BJ (cell line): ENCODE data around the gene NUP54. TPM values are rescaled to one million over a fixed set of nuclear protein-coding genes. Genes with fewer than 3 reads are reported as not detected.

Source experiments
- CTCF ChIA-PET: fragments of 350-600 bp; formaldehyde crosslinking; extraction: SDS; loops from one replicate; lab custom pipeline; 2021; ENCODE audit warnings: antibody characterized with exemption, inconsistent platforms; lab: Yijun Ruan, JAX
- POLR2A ChIA-PET: fragments of 300-600 bp; sonication (Branson Sonifier 250); formaldehyde crosslinking; extraction: SDS; loops from one replicate; lab custom pipeline; 2021; ENCODE audit warnings: antibody characterized with exemption; lab: Charles Lee
- DNase-seq: peaks from one replicate; pipeline ENCODE4 v3.0.0-alpha.2; 2011; ENCODE audit warnings: low read depth
- H3K27me3 ChIP-seq: 2 replicates; pipeline ENCODE4 v1.6.0; 2011; ENCODE audit warnings: low read length; ENCODE audit not compliant: control insufficient read depth, insufficient read depth
- H3K36me3 ChIP-seq: 2 replicates; pipeline ENCODE4 v1.5.1; 2011; ENCODE audit warnings: low read length; ENCODE audit not compliant: control insufficient read depth, insufficient read depth
- H3K4me3 ChIP-seq: 2 replicates; pipeline ENCODE4 v1.5.1; 2011; ENCODE audit warnings: low read depth, mild to moderate bottlenecking, control low read depth, low read length
- CTCF ChIP-seq: IDR thresholded peaks from 2 replicates; pipeline ENCODE4 v1.5.1; 2011; ENCODE audit warnings: low read depth, mild to moderate bottlenecking, control low read depth, inconsistent platforms, low read length, moderate library complexity; ENCODE audit not compliant: insufficient read depth
- polyA plus RNA-seq: library from polyadenylated mRNA; depleted of rRNA; stranded (reverse); fragments of >200 nt; gene quantifications from 2 replicates; pipeline ENCODE4 v1.2.3, GENCODE V29; 2011

NUP54 gene
- polyA plus RNA-seq, 1 experiment: 19.4 TPM

GRCh38 chr4:76078033-76078613, 70.1 kb downstream of the NUP54 start:
- ChIA-PET POLR2A (no interaction called here), CTCF (interaction anchor here (1.4 kb wide), 1 partner anchor 9 kb away, joined by 4 read pairs; no protein-coding TSS in a partner anchor)
- Histone ChIP-seq H3K27me3 (peaks cover 8% of the 10 kb centered on the region), H3K4me3 (no peak overlapping the region), H3K36me3 (no peaks in the 10 kb centered on the region)
- TF ChIP-seq CTCF: no peak
- no peak for DNase-seq

- CTCF ChIA-PET: interaction anchor here (2.4 kb wide), 1 partner anchor 79 kb away, joined by 6 read pairs; no protein-coding TSS in a partner anchor
Measured at GRCh38 chr4:76074993-76075600, 73.1 kb downstream of the NUP54 start.

GRCh38 chr4:76074468-76074867, 73.7 kb downstream of the NUP54 start, which contains the start of gene ART3:
ART3 (plus strand) TSS chr4:76074709; CDS start chr4:76075890, 1,181 bp downstream.
- TF ChIP-seq CTCF: no peak
- no peak within 1 kb of the TSS for H3K4me3 ChIP-seq
- ChIA-PET CTCF (interaction anchor here (2.4 kb wide), 1 partner anchor 79 kb away, joined by 6 read pairs; no protein-coding TSS in a partner anchor), POLR2A (no interaction called here)
- peaks cover 6% of the 10 kb centered on the region for H3K27me3 ChIP-seq
- no peak for DNase-seq
- no peaks in the 10 kb centered on the region for H3K36me3 ChIP-seq

More at GRCh38 chr4:76074993-76075600, 73.1 kb downstream of the NUP54 start:
- no peak for TF ChIP-seq CTCF
- H3K4me3 ChIP-seq: no peak overlapping the region
- no peak for DNase-seq
- no peaks in the 10 kb centered on the region for H3K36me3 ChIP-seq
- POLR2A ChIA-PET: no interaction called here
- H3K27me3 ChIP-seq: peaks cover 7% of the 10 kb centered on the region

GRCh38 chr4:76072760-76073159, 75.4 kb downstream of the NUP54 start:
- DNase-seq: no peak
- CTCF ChIA-PET: no interaction called here
- H3K36me3 ChIP-seq: no peaks in the 10 kb centered on the region
- TF ChIP-seq CTCF: no peak
- 0 out of 2 replicates have a peak, but pooled peaks cover 3% of the 10 kb centered on the region for H3K27me3 ChIP-seq
- H3K4me3 ChIP-seq: no peak overlapping the region
- POLR2A ChIA-PET: no interaction called here

- ChIA-PET POLR2A (no interaction called here), CTCF (interaction anchor here (0.8 to 2.1 kb wide), 11 partner anchors 10 to 151 kb away, joined by 3 to 18 read pairs (median 4); partner anchors contain the start of gene SDAD1)
- H3K27me3 ChIP-seq: 0 out of 2 replicates have a peak, but pooled peaks cover 1% of the 10 kb centered on the region
- DNase-seq: peak; percentile 9
- peak; percentile 83 for TF ChIP-seq CTCF
- no peak overlapping the region for H3K4me3 ChIP-seq
- H3K36me3 ChIP-seq: no peaks in the 10 kb centered on the region
Measured at GRCh38 chr4:76067652-76068286, 80.4 kb downstream of the NUP54 start.
